NCI-H510A treated with DMSO at 0.1 percent for 48 hours (cell line): ENCODE results near the gene KCNB1.
"Not testable (repeated sequence)": the region's sequence is repeated elsewhere in the genome, so short reads cannot be mapped to it uniquely, and the experiment has no call there.

ENCODE experiments used
- DNase-seq: peaks from one replicate; lab custom pipeline; 2025; lab: John Stamatoyannopoulos, UW

Gene KCNB1

DNA sequence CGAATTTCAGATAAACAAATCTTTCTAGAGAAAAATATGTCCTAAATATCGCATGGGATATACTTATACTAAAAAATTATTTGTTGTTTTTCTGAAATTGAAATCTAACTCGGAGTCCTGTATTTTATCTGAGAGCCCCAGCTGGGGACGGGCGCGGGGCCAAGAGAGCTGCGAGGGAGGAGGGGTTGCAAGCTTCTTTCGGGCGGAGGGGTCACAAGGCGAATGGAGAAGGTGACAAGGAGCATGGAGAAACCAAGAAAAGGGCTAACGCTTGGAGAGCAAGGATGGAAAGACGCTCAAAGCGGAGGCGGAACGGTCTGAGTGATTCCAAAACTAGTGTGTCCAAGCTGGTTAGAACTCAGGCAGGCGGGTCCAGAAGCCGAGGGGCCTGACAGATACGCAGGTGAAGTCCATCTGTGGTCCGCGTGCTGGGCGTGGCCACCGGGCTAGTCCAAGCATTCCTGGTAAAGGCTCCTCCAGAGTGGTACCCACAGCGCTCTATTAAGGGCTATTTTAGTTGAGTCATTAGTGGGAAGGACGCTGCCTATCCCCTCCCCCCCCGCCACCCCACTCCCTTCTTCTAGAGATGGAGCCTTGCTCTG lies 163.2 kb downstream of the KCNB1 start:
- no peak for DNase-seq

- DNase-seq: no peak
Measured at GRCh38 chr20:49318430-49319207, 163.8 kb downstream of the KCNB1 start.

DNA sequence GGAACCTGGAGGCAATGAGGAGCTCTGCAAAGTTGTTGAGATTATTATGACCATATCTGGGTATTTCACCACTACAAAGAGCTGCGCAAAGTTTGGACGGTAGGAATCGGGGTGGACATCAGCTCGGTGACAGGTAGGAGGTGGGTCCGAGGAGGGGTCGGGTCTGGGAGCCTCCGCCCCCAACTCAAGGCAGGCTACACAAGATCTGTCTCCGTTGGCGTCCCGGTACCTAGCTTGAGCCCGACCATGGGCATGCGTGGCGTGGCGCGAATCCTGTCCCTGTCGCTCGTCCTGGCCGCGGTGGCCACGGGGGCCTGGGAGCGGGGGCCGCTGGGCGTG lies 164.4 kb downstream of the KCNB1 start:
- DNase-seq: no peak

- no peak for DNase-seq
Measured at GRCh38 chr20:49316704-49317103, 165.8 kb downstream of the KCNB1 start.

DNA sequence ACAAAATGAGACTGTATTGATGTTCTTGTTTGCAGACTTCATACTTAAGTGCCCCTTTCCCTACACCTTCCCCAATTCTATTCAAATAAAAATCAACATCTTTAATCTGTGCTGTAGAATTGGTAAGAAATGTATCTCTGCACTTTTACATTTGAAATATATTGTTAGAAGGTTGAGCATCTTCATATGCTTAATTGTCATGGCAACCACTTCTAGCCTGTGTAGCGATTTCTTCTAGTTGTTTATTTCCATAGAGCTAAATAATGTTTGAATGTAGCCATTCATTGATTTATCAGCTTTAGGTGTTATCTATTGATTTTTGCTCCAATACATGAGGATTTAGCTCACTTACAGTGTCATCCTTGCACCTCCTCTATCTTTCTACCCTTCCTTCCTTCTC lies 166.9 kb downstream of the KCNB1 start:
- DNase-seq: no peak

- not testable (repeated sequence) for DNase-seq
Measured at GRCh38 chr20:49314052-49314451, 168.4 kb downstream of the KCNB1 start.
